ENCODE measurements around the gene AVL9.
"Not testable (repeated sequence)": the region's sequence is repeated elsewhere in the genome, so short reads cannot be mapped to it uniquely, and the experiment has no call there.

AVL9 gene

DNA sequence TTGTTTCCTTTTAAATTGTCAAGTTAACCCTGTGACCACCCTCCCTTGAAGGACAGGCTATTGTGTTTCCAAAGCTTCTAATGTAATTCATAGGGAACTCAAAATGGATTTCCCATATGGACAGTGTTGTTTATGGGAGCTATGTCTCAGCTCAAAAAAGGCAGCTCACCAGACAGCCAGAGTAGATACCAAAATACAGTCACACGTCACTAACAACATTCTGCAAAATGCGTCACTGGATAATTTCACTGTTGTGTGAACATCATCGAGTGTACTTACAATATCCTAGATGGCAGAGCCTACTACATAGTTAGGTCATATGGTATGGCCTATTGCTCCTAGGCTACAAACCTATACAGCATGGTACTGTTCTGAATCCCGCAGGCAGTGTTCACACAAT, 97.4 kb downstream of the AVL9 start:
- no peak for DNase-seq

DNA sequence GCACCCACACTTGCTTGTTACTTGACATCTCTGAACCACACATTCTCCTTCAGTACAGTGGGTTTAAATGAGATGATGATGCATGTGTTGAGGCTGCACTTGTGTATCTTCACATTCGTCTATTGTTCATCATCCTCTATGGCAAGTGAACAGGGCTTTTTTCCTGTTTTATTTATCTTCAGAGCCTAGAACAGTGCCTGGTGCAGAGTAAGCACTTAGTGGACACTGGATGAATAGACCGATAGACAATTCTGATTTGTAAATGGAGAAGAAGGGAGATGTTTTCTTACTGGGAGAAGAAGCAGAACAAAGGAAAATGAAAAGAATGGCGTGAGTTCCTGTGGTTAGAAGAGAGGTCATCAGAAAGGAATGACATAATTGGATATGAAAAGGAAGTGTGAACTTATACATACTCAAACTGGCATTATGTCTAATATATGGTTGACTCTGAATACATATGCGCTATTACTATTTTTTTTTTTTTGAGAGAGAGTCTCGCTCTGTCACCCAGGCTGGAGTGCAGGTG, 99.7 kb downstream of the AVL9 start:
- no peak for DNase-seq

- DNase-seq = not testable (repeated sequence)
Observed at GRCh38 chr7:32601196-32601595, 105.9 kb downstream of the AVL9 start.

DNA sequence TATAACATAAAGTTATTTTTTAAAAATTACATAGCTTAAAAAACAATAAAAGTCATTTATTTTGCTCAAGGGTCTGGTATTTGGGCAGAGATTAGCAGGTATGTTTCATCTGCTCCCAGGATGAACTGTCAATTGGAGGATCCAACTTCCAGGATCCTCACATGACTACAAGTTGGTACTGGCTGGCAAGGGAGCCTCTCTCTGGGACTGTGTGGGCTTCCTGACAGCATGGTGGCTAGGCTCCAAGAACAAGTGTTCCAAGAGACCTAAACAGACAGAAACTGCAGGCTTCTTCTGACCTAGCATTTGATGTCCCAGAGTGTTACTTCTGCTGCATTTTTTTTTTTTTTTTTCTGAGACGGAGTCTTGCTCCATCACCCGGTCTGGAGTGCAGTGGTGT, 107.2 kb downstream of the AVL9 start:
- DNase-seq = no peak

GRCh38 chr7:32603492-32603891, 108.2 kb downstream of the AVL9 start:
- not testable (repeated sequence) for DNase-seq

DNA sequence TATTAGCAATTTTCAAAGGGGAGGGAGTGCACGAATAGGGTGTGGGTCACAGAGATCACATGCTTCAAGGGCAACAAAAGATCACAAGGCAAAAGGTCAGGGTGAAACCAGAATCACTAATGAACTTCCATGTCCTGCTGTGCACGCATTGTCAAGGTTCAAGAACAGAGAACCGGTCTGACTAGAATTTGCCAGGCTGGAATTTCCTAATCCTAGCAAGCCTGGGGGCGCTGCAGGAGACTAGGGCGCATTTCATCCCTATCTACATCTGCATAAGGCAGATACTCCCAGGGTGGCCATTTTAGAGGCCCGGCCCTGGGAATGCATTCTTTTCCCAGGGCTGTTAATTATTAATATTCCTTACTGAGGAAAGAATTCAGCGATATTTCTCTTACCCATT, 108.8 kb downstream of the AVL9 start:
- not testable (repeated sequence) for DNase-seq

DNA sequence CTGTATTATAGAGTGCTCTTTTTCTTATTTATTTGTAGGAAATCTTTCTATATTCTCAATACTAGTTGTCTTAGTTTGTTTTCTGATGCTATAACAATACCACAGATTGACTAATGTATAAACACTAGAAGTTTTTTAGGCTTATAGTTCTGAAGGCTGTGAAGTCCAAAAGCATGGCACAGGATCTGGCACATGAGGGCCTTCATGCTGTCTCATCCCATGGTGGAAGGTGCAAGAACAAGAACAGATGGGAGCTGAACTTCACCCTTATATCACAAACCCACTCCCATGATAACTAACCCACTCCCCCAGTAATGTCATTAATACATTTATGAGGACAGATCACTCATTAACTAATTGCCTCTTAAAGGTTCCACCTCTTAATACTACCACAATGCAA, 109.7 kb downstream of the AVL9 start:
- no peak for DNase-seq

DNA sequence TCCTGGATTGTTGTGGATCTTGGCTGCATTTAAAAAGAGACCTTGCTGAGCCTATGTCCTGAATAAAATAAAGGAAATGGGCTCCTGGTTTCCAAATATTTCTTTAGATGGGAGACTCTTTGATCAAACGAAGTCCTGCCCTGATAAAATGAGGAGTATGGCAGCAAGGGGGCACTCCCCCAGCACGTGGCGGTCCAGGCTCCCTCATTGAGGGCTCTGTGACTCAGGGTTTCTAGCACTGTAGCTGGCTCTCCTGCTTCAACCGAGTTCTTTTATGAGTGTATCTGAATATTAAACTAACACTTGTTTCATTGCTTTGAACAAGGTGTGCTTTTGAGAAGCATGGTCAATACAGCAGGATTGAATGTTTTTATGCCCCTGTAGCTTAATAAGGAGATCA, 114.2 kb downstream of the AVL9 start:
- no peak for DNase-seq

- no peak for DNase-seq
Observed at GRCh38 chr7:32611201-32612099, 116.2 kb downstream of the AVL9 start.

DNA sequence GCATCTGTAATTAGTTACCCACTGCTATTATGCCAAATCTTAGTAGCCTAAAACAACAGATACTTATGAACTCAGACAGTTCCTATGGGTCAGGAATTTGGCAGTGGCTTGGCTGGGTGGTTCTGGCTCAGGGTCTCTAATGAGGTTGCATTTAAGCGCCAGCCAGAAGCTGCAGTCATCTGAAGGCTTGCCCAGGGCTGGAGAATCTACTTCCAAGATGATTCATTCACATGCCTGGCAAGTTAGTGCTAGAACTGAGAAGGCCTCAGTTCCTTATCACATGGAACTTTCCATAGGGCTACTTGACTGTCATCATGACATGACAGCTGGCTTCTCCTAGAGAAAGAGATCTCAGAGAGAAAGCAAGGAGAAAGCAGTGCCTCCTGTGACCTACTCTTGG, 121.3 kb downstream of the AVL9 start:
- no peak for DNase-seq

DNA sequence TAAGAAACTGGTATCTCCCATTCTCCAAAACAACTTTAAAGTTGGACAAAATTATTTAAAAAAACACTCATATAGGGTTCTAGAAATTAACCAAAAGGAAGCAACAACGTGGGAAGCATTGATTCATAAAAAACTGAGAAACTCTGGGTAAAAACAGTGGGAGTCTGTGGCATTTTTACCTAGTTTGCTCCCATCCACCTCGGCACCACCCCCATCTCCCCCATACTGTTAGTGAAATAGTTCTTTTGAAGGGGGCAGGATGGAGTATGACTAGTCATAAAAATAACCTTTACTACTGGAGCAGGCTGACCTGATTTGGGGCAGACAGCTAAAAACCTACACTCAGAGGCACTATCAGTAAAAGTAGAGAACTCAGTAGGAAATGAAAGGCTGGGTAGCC, 123.2 kb downstream of the AVL9 start:
- DNase-seq = no peak

GRCh38 chr7:32618987-32619386, 123.7 kb downstream of the AVL9 start:
- DNase-seq = no peak

- not testable (repeated sequence) for DNase-seq
Observed at GRCh38 chr7:32619416-32619815, 124.1 kb downstream of the AVL9 start.

DNA sequence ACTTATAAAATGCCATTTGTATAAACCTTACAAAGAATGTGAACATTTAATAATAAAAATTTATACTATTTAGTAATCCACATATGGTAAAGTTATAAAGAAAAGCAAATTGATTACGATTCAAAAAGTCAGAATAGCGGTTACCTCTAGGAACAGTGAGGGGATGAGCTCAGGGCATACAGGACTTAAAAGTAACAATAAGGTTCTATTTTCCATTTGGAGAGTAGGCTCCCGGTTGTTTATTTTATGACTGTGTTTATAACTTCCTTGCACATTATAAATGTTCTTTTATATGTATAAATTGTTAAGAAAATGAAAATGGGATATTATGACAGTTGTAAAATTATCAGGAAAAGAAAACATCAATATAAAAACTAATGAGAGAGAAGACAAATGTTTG, 135.7 kb downstream of the AVL9 start:
- DNase-seq = no peak

GRCh38 chr7:32631590-32632497, 136.6 kb downstream of the AVL9 start:
- not testable (repeated sequence) for DNase-seq

- DNase-seq = not testable (repeated sequence)
Observed at GRCh38 chr7:32633446-32633845, 138.2 kb downstream of the AVL9 start.

DNA sequence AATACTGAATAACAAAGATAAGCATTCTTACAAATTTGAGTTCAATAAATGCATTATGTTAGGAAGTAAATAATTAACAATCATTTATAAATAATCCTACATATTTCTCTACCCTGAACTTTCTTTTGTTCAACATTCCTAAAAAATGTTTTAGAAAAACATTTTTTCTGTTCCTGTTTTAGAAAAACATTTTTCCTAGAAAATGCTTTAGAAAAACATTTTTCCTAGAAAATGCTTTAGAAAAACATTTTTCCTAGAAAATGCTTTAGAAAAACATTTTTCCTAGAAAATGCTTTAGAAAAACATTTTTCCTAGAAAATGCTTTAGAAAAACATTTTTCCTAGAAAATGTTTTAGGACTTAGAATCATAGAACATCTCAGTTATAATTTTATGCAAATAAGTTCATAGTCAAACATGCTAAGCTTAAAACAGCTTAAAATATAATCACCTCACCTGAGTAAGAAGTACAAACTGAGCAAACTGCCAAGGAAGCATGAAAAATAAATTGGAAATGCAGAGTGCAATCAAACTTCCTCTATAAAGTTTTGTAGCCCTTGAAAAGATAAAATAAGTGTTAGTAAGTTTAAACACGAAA, 139.6 kb downstream of the AVL9 start:
- not testable (repeated sequence) for DNase-seq

GRCh38 chr7:32636725-32637462, 141.6 kb downstream of the AVL9 start:
- DNase-seq = not testable (repeated sequence)

DNA sequence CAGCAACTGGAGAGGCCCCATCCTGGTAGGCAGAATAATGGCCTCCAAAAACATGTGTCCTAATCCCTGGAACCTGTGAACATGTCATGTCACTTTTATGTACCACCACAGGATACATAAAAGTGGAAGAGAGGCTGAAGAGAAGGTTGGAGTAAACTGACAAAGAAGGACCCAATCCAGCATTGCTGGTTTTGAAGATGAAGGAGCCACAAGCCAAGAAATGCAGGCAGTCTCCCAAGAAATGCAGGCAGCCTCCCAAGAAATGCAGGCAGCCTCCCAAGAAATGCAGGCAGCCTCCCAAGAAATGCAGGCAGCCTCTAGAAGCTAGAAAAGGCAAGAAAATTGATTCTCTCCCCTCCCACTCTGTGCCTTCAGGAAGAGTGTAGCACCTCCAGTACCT, 142.3 kb downstream of the AVL9 start:
- not testable (repeated sequence) for DNase-seq

Measured in KG1 (cell line).